Measurements from ENCODE around the gene C1QTNF6. TPM values are rescaled to one million over a fixed set of nuclear protein-coding genes. Genes with fewer than 3 reads are reported as not detected.

Gene C1QTNF6
- total RNA-seq, 2 experiments from 2014 or later, result 7.6 to 8.3 TPM

- ChIA-PET POLR2A (no interaction called here), CTCF (interaction anchor here (1.9 to 6.9 kb wide), 2 partner anchors 9 to 20 kb away, joined by 9 to 52 read pairs; no protein-coding TSS in a partner anchor)
- H3K27me3 Mint-ChIP-seq, result no peaks in the 10 kb centered on the region
- DNase-seq, result peak; percentile 51
- H3K36me3 Mint-ChIP-seq (ENCODE audit: low read depth), result peaks cover 75% of the 10 kb centered on the region
- peaks cover 22% of the 10 kb centered on the region for H3K9me3 Mint-ChIP-seq
- peaks cover 96% of the 10 kb centered on the region for H3K4me1 Mint-ChIP-seq
- H3K4me3 Mint-ChIP-seq, result peak overlapping the region; percentile 75
- peak overlapping the region; percentile 95 for H3K27ac Mint-ChIP-seq
These were observed 32.5 kb upstream of the C1QTNF6 start for GRCh38 chr22:37220543-37220981.

DNA sequence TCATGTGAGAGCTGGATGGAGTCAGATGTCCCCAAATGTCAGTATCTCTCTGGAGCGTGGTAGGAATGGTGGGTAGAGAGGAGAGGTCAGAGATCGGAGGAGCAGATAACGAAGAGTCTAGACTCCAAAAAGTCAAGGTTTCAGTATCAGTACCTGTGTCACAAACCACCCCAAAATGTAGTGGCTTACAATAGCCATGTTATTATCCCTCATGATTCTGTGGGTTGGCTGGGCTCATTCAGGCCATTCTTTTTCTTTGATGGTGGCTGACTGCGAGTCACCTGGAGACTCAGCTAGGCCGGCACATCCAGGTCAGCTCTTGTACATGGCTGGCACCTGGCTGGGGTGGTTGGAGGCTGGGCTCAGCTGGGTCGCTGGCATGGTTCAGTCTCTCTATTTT lies 31.5 kb upstream of the C1QTNF6 start:
- Mint-ChIP-seq H3K9me3 (peaks cover 22% of the 10 kb centered on the region), H3K4me1 (peaks cover 93% of the 10 kb centered on the region), H3K27me3 (no peaks in the 10 kb centered on the region), H3K4me3 (peak overlapping the region; percentile 75), H3K27ac (peak overlapping the region; percentile 95), H3K36me3 (ENCODE audit: low read depth) (peaks cover 69% of the 10 kb centered on the region)
- ChIA-PET POLR2A (no interaction called here), CTCF (interaction anchor here (0.7 to 6.9 kb wide), 6 partner anchors 10 to 97 kb away, joined by 3 to 52 read pairs (median 6); partner anchors contain the start of gene RAC2)
- peak; percentile 37 for DNase-seq

GRCh38 chr22:37218771-37219411 lies 30.8 kb upstream of the C1QTNF6 start:
- H3K27ac Mint-ChIP-seq, result peak overlapping the region; percentile 95
- H3K27me3 Mint-ChIP-seq, result no peaks in the 10 kb centered on the region
- H3K36me3 Mint-ChIP-seq (ENCODE audit: low read depth), result peaks cover 65% of the 10 kb centered on the region
- ChIA-PET CTCF (interaction anchor here (0.7 to 6.9 kb wide), 6 partner anchors 10 to 98 kb away, joined by 3 to 52 read pairs (median 4); partner anchors contain the start of gene RAC2), POLR2A (no interaction called here)
- H3K9me3 Mint-ChIP-seq, result peaks cover 17% of the 10 kb centered on the region
- H3K4me3 Mint-ChIP-seq, result peak overlapping the region; percentile 75
- DNase-seq, result peak; percentile 90
- peaks cover 91% of the 10 kb centered on the region for H3K4me1 Mint-ChIP-seq

DNA sequence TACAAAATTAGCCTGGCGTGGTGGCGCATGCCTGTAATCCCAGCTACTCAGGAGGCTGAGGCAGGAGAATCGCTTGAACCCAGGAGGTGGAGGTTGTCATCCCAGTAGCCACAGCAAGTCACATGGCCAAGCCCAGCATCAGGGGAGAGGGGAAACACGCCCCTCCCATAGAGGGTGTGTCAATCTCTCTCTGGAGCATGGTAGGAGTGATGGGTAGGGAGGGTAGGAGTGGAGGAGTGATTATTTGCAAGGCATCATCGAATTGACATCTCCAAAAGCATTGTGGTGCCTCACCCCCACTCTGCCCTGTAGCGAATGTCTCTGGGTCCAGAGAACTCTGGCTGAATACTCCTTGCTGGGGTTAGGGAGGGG lies 30.3 kb upstream of the C1QTNF6 start:
- POLR2A ChIA-PET, result no interaction called here
- Mint-ChIP-seq H3K27me3 (no peaks in the 10 kb centered on the region), H3K9me3 (peaks cover 14% of the 10 kb centered on the region), H3K4me1 (peaks cover 91% of the 10 kb centered on the region), H3K27ac (peak overlapping the region; percentile 95), H3K36me3 (ENCODE audit: low read depth) (peaks cover 64% of the 10 kb centered on the region), H3K4me3 (peak overlapping the region; percentile 75)
- CTCF ChIA-PET, result interaction anchor here (1.4 to 6.9 kb wide), 4 partner anchors 9 to 55 kb away, joined by 3 to 52 read pairs (median 6); no protein-coding TSS in a partner anchor
- peak; percentile 30 for DNase-seq

GRCh38 chr22:37215890-37216289 lies 27.8 kb upstream of the C1QTNF6 start:
- H3K27me3 Mint-ChIP-seq, result no peaks in the 10 kb centered on the region
- DNase-seq, result no peak
- H3K4me1 Mint-ChIP-seq, result peaks cover 73% of the 10 kb centered on the region
- no peak overlapping the region for H3K4me3 Mint-ChIP-seq
- CTCF ChIA-PET, result interaction anchor here (0.7 to 6.9 kb wide), 3 partner anchors 11 to 64 kb away, joined by 3 to 52 read pairs (median 19); no protein-coding TSS in a partner anchor
- POLR2A ChIA-PET, result interaction anchor here (0.7 kb wide), 1 partner anchor 687 kb away, joined by 5 read pairs; the partner anchor contains the start of gene EIF3D
- H3K27ac Mint-ChIP-seq, result no peak overlapping the region
- H3K36me3 Mint-ChIP-seq (ENCODE audit: low read depth), result peaks cover 41% of the 10 kb centered on the region
- H3K9me3 Mint-ChIP-seq, result peaks cover 3% of the 10 kb centered on the region

DNA sequence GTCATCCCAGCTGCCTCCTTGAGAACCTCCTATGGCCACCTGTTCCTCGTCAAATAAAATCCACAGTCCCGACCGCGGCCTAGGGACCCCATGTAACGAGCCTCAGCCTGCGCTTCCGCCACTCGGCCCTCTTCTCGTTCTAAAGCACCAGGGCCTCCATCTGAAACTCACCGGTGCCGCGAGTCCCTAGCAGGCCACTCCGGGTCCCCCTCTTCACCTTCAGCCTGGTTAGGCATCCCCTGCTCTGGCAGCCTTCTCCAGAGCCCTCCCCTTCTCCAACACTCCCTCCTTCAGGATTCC lies 26.6 kb upstream of the C1QTNF6 start:
- no peak for DNase-seq
- Mint-ChIP-seq H3K27me3 (no peaks in the 10 kb centered on the region), H3K36me3 (ENCODE audit: low read depth) (peaks cover 30% of the 10 kb centered on the region), H3K4me3 (no peak overlapping the region), H3K27ac (peak overlapping the region; percentile 61), H3K9me3 (no peaks in the 10 kb centered on the region), H3K4me1 (peaks cover 63% of the 10 kb centered on the region)
- ChIA-PET CTCF (interaction anchor here (3.4 to 6.9 kb wide), 2 partner anchors 10 to 14 kb away, joined by 19 to 52 read pairs; no protein-coding TSS in a partner anchor), POLR2A (no interaction called here)

DNA sequence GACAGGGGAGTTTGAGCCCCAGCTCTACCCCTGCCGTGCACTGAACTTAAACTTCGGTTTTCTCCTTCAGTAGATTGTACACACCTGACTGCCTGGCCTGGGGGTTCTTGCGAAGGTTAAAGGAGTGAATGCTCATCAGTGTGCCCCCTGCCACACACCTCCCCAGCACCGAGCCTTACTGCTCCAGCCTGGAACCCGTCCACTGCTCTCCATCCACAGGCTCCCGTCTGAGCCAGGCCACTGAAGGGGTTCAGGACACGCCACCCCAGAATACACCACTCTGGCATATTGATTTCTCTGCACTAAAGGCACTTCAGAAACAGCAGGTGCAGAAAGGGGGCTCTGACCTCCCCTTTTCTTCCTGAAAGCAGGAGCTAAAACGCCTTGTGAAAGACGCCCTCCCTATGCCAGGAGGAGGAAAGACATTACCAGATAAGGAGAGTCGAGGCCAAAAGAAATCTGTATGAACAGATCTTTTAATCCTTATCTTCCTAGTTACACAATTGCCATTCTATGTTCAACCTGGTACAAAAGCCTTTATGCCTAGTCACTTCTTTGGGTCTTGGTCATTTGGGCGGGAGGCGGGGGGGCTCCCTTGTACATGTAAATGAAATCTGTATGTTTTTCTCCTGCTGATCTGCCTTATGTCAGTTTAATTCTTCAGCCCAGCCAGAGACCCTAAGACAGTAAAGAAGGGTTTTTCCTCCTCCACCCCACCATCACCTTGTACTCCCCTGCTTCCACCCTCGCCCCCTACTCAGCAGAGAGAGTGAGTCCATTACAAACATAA lies 26.1 kb upstream of the C1QTNF6 start:
- H3K4me1 Mint-ChIP-seq, result peaks cover 58% of the 10 kb centered on the region
- no peaks in the 10 kb centered on the region for H3K27me3 Mint-ChIP-seq
- H3K9me3 Mint-ChIP-seq, result no peaks in the 10 kb centered on the region
- H3K27ac Mint-ChIP-seq, result peak overlapping the region; percentile 61
- ChIA-PET POLR2A (no interaction called here), CTCF (interaction anchor here (1.0 to 6.9 kb wide), 2 partner anchors 9 to 14 kb away, joined by 3 to 52 read pairs; no protein-coding TSS in a partner anchor)
- H3K36me3 Mint-ChIP-seq (ENCODE audit: low read depth), result peaks cover 28% of the 10 kb centered on the region
- DNase-seq, result no peak
- H3K4me3 Mint-ChIP-seq, result no peak overlapping the region

DNA sequence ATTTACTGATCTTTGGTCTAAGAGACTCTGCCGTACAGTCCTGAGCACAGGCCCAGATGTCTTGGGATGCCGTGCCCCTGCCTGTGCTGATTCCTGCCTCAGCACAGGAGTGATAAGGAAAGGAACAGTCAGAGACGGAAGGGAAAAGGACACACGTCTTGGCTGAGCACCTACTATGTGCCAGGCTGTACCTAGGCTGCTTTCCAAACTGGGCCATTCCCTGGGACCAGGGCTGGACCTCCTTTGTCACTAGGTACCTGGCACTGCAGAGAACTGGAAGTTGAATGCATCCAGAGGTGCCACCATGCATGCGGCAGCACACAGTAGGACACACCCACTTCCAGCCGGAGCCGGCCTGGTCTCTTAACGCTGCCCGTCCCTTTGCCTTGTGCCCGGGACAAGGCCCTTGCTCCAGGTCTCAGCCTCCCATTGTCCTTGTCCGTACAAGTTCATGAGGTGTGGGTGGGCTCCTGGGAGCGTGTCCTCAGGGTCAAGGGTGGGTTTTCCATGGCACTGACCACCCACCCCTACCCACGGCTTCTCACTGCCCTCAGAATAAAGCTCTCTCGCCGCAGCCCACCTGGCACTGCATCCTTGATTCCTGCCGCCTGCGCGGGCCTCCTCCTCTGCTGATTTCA lies 25.3 kb upstream of the C1QTNF6 start:
- POLR2A ChIA-PET, result interaction anchor here (0.6 kb wide), 1 partner anchor 9 kb away, joined by 3 read pairs; no protein-coding TSS in a partner anchor
- CTCF ChIA-PET, result interaction anchor here (1.0 to 6.3 kb wide), 2 partner anchors 9 to 13 kb away, joined by 3 to 44 read pairs; no protein-coding TSS in a partner anchor

GRCh38 chr22:37212174-37212906 lies 24.3 kb upstream of the C1QTNF6 start, which contains the start of gene SSTR3:
Gene SSTR3, minus strand, starts transcription at chr22:37212477. Its CDS starts 4,674 bp downstream, at chr22:37207803.
- H3K4me3 Mint-ChIP-seq, result no peak within 1 kb of the TSS
- H3K4me1 Mint-ChIP-seq, result peaks cover 57% of the 10 kb centered on the region
- peaks cover 17% of the 10 kb centered on the region for H3K36me3 Mint-ChIP-seq (ENCODE audit: low read depth)
- DNase-seq, result no peak
- ChIA-PET POLR2A (interaction anchor here (0.6 kb wide), 1 partner anchor 10 kb away, joined by 3 read pairs; no protein-coding TSS in a partner anchor), CTCF (interaction anchor here (0.6 to 6.3 kb wide), 2 partner anchors 12 to 660 kb away, joined by 5 to 44 read pairs; no protein-coding TSS in a partner anchor)
- H3K27me3 Mint-ChIP-seq, result no peaks in the 10 kb centered on the region
- H3K27ac Mint-ChIP-seq, result no peak within 1 kb of the TSS
- no peaks in the 10 kb centered on the region for H3K9me3 Mint-ChIP-seq

More for the DNA sequence above, 25.3 kb upstream of the C1QTNF6 start:
- H3K9me3 Mint-ChIP-seq, result no peaks in the 10 kb centered on the region
- no peak for DNase-seq
- no peak overlapping the region for H3K27ac Mint-ChIP-seq
- no peaks in the 10 kb centered on the region for H3K27me3 Mint-ChIP-seq
- H3K4me1 Mint-ChIP-seq, result peaks cover 57% of the 10 kb centered on the region
- H3K36me3 Mint-ChIP-seq (ENCODE audit: low read depth), result peaks cover 24% of the 10 kb centered on the region
- H3K4me3 Mint-ChIP-seq, result no peak overlapping the region

- ChIA-PET POLR2A (no interaction called here), CTCF (interaction anchor here (6.3 kb wide), 1 partner anchor 11 kb away, joined by 44 read pairs; no protein-coding TSS in a partner anchor)
- Mint-ChIP-seq H3K9me3 (no peaks in the 10 kb centered on the region), H3K4me1 (peaks cover 54% of the 10 kb centered on the region), H3K36me3 (ENCODE audit: low read depth) (peaks cover 16% of the 10 kb centered on the region), H3K27ac (no peak overlapping the region), H3K4me3 (no peak overlapping the region), H3K27me3 (no peaks in the 10 kb centered on the region)
- no peak for DNase-seq
These were observed 23.8 kb upstream of the C1QTNF6 start for GRCh38 chr22:37211866-37212173.

GRCh38 chr22:37211075-37211865 lies 23.2 kb upstream of the C1QTNF6 start:
- H3K9me3 Mint-ChIP-seq, result no peaks in the 10 kb centered on the region
- H3K36me3 Mint-ChIP-seq (ENCODE audit: low read depth), result peaks cover 14% of the 10 kb centered on the region
- CTCF ChIA-PET, result interaction anchor here (0.7 to 6.3 kb wide), 2 partner anchors 11 to 369 kb away, joined by 3 to 44 read pairs; partner anchors contain the start of gene LGALS2
- H3K27ac Mint-ChIP-seq, result no peak overlapping the region
- H3K4me1 Mint-ChIP-seq, result peaks cover 48% of the 10 kb centered on the region
- no peak for DNase-seq
- no peaks in the 10 kb centered on the region for H3K27me3 Mint-ChIP-seq
- H3K4me3 Mint-ChIP-seq, result no peak overlapping the region
- POLR2A ChIA-PET, result no interaction called here

Data from activated CD4-positive, alpha-beta T cell treated with anti-CD3 and anti-CD28 coated beads, Interleukin-2, amount 10 ng/mL, durations not matched to agents 7 days and 5 days (primary cell).